Activated naive CD4-positive, alpha-beta T cell (primary cell): ENCODE measurements around the gene FILIP1L.
A peak's percentile ranks its signal among the peaks of the same experiment; 100 is the strongest.
"Not testable (repeated sequence)": the region's sequence is repeated elsewhere in the genome, so short reads cannot be mapped to it uniquely, and the experiment has no call there.

Experiments
- DNase-seq, 4 experiments: peaks; one replicate each; lab custom pipeline; 2025; lab: John Stamatoyannopoulos, UW

Gene FILIP1L

DNA sequence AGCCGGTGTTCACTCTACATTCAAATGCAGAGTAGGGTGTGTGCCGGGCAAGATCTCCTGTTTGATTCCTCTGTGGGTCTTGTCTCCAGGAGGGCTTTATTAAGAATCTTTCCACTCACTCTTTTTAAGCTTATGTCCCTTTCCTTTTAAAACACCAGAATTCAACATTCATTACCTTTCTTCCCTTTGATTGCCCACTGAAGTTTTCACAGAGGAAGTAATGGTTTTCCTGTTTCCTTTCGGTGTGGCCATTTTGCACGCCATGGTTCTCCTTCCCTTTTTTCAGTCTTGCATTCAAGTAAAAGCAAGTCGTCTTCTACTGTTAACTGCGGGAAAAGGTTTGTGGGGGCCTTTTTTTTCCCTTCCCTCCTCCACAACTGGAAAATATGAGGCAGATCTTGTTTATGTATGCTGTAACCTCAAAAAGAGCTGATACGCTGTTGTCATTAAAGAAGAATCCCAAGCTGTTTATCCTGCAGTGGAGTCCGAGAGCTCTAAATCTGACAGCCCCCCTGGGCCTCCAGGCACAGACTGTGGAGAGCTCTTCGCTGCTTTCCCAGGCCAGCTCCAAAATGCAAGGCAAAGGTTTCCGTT is 40.5 kb downstream of the FILIP1L start:
- no peak for DNase-seq

DNA sequence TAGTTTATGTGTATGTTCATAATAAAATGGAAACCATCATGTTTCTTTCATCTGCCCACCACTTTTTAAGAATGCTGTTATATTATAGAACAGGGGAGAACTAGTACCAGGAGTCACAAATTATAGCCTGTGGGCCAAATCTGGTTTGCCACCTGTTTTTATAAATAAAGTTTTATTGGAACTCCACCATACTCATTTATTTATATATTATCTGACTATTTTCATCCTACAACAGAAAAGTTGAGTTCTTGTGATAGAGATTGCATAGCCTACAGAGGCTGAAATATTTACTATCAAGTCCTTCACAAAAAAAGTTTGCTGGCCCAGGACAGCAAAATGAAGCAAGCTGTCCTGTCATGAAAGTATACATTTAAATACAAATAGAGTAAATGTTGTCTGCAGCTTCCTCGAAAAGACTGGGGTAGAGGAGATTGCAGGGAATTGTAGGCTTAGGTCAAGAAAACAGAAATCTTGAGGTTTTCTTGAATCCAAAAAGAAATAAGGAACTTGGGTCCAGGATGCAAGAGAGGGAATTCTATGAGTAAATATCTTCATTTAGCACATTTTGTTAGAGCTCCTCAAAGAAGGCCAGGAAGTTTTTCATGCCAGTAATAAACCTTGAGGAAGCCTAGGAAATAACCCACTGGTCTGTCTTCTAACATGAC is 41.1 kb downstream of the FILIP1L start:
- DNase-seq: no peak

DNA sequence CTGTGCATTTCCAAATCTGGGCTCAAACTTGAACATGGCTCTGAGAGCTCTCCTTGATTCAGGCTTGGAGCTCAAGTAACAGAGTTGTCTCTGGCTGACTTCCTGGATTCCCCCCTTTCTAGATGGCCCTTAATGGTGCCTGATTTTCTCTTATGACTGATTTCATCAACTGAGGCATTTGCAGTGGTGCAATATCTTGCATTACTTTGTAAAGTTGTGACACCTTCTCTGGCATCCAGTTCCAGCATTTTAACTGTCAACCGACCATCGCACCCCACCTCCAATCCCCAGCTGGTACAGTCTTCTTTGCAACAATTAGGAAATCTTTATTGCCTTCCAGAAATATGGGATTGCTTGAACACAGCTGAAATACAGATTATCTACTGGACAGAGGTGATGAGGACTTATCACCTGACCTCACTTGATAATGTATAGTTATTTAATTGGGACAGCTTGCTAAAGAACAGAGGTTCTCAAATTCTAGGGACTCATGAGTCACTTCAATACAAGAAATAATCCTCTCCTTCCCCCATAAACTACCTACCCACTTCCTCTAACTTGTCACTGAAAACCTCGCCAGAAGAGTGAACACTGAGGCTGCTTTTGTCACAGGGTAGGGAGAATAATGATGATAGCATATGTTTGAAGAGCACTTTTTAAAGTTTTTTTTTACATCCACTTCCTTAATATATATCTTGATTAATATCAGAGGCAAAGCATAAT is 41.8 kb downstream of the FILIP1L start:
- DNase-seq: no peak

DNA sequence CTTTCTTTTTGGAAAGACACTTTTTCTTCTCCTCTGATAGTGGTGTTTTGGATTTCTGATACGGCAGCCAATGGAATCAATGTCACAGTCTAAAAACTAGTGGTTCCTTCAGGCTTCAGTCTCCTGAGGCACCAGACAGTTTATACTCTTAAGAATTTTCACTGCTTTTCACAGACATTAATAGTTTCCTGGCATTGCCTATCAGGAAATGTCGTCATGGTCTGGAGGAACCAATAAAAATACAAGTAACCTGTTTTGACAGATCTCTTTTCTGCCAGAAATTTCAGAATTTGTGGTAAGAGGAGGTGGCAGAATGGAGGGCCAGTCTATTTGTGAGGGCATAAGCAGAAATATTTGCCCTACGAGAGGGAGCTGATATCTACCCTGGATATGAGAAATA is 44.8 kb downstream of the FILIP1L start:
- DNase-seq: no peak

DNA sequence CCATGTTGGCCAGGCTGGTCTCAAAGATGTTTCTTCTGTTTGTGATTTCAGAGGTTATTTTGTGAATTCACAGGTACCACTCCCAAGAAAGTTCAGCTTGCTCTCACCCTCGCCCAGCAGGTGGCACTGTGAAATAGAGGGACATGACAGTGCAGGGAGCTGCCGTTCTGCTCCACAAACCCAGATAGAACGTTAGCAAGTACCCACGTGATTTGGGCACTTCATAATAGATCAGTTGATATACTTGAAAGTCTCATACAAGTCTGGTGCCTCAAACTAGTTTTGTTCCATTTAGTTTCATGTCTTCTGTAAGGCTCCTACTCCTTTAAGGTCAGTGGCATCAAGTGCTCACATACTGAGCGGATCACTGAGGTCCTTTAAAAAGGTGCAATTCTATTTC is 45.5 kb downstream of the FILIP1L start:
- peak; percentile 26 to 61 (median 44) for DNase-seq

DNA sequence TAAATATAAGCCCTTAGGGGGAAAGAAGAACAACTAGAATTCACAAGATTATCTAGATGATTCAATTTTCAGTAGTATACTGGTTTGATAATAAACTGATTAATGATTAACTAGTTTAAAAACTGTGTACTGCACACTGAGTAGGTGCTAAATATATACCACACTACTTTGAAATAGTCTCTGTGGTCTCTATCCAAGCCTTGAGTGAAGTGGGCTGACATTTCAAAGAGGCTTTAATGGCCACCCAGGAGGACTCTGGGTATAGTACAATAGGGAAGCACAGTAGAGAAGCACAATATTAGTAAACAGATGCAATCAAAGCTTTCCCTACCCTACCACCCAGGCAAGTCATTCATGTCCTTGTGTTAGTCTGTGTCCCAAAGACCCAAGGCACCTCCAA is 46.7 kb downstream of the FILIP1L start:
- DNase-seq: no peak

DNA sequence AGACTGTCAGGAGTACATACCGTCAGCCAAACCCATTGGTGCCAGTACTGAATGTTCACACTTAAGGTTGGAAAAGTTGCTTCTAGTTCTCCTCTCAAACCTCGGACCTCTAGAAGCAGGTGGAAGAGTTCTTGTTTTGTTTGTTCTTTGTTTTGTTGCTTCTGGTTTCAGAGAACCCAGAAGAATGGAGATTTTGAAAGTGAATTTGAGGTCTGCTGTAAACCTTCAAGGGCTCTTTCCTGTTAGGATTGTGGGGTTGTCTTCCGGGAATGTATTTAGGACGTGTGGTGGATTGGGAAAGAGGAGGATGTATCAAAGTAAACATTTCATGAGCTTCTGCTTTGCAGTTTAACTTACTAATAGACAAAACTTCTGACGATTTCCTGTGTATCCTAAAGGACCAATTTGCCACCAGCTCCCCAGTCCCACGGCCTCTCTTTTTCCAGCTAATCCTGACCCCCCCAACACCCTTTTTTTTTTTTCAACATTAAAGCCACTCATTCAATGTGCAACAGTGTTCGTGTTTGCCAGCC is 50.3 kb downstream of the FILIP1L start:
- DNase-seq: no peak

DNA sequence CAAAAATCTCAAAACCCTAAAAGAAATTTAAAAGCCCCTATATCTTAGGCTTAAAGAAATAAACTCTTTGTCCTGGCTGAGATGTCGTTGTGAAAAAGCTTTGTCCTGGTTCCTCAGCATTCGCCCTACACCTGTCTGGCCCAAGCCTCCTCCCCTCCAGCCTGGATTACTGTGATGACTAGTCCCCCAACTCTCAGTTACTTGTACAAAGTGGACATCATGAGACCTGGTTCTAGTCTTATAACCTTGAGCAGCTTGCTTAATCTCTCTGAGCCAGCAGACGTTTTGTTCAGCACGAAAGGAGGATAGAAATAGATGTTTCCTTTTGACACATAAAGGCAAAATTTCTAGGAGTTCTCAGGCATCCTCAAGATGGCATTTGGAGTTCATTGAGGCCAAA is 51.6 kb downstream of the FILIP1L start:
- no peak for DNase-seq

DNA sequence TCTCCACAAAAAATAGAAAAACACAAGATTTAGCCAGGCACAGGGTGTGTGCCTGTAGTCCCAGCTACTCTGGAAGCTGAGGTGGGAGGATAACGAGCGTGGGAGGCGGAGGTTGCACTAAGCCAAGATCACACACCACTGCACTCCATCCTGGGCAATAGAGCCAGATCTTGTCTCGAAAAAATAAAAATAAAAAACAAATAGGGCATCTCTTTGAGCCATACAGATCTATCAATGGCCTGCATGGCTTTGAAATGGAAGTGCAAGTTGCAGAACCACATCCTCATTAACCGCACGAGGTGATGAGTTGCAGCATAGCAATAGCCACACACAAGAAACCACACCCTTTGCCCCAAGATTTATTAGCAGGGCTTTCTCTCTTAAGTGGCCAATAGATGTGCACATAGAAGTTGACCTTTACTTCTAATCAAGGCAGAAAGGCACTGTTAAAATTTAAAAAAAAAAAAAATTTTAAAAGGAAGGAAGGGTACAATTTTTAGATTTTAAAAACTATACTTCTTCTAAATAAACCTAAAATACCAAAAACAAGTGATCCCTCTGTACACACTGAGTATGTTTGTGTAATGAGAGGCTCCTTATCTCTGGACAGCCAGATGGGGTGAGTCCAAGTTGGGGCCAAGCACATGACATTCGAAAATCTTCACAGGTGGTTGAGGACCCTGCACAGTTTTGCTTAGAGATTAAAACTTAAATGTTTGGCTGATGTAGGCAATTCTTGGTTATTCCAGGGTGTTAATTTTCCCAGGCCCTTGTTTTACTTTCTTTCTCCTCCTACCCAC is 53.4 kb downstream of the FILIP1L start:
- no peak for DNase-seq

DNA sequence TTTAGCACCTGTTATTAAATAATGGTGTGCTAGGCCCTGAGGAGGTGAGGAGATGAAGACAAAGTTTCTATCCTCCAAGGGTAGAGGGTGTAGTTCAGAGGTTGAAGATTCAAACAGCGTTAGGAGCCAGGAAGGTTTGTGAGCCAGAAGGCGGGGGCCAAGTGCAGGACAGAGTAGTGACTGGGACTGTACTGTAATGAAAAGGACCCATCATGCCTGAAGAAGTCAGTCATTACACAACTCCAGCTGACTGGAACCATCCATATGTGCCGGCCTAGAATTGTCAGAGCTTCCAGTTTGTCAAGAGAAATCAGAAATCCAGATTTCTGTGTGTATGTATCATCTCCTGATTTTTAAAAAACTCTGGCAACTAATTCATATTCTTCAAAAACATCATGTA is 54.8 kb downstream of the FILIP1L start:
- no peak for DNase-seq

GRCh38 chr3:100057716-100058575 is 56.4 kb downstream of the FILIP1L start:
- no peak for DNase-seq

DNA sequence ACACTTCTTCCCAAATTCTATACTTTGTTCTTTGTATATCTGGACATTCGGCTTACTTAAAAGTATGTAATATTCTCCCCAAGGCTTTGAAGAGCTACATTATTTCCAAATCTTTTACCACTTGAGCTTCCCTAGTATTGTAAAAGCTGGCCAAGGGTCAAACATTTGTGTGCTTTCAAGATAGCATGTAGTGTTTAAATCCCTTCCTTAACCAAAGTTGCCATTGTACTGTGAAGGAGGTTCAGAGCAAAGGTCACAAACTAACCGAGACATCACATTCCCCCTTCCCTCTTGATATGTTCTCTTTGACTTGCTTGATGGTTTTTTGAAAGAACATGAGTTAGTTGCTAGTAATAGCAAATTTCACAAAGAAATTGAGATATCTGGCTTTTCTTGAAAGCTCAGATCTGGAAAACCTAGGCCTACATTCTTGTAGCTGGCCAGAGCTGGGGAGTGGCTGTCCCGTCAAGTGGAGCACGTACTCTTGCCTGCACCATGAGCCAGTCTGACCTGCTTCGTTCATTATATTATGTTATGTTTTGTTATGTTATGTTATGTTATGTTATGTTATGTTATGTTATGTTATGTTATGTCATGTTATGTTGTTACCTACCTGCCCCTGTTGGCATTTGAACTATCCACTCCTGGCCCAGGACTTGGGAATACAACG is 60.2 kb downstream of the FILIP1L start:
- no peak for DNase-seq

GRCh38 chr3:100051513-100051912 is 62.8 kb downstream of the FILIP1L start:
- not testable (repeated sequence) for DNase-seq

- DNase-seq: no peak
Measured at GRCh38 chr3:100048248-100048647, 66.1 kb downstream of the FILIP1L start.

DNA sequence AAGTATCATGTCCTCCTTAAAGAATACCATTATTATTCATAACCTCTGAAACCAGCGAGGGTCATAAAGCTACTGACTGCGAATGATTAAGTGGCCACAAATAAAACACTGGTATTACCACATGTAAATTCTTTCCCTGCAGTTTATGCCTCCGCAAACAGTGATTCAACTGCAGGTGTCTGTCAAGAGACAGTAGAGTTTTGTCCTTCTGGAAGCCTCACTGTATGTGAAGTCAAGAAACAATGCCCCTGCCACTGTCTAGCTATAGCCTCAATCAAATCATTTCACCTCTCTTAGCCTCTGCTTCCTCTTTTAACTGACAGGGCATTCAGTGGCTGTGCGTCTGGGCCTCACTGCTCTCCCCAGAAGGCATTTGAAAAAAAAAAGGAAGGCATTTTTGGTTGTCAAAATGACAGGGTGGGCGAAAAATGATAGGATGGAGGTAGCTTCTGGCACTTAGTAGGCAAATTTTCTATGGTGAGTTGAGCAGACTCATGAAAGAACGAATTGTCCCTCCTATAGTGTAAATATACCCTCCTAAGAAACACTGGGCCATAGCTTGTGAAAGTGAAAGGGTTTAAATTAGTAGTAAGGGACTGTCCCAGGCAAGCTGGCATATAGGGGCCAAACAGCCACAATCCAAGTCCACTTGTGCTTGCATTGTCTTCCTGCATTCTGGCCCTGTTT is 66.7 kb downstream of the FILIP1L start:
- no peak for DNase-seq

DNA sequence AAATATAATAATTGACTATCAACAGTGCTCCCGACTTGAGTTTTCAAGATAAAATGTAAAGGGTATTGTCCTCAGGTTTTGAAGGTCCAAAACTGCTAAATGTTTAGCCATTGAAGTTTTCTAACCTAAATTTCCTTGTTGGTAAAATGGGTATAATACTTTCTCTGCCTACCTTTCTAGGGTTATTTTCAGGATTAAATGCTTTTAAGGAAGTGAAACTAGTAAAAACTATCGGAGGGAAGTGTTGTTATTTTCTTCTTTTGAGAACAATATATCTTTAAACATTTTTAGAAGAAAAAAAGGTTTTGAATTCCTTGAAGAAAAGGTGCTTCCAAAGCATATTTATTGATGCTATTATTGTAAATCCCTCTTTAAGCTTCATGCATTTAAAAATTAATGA is 67.3 kb downstream of the FILIP1L start:
- DNase-seq: no peak

DNA sequence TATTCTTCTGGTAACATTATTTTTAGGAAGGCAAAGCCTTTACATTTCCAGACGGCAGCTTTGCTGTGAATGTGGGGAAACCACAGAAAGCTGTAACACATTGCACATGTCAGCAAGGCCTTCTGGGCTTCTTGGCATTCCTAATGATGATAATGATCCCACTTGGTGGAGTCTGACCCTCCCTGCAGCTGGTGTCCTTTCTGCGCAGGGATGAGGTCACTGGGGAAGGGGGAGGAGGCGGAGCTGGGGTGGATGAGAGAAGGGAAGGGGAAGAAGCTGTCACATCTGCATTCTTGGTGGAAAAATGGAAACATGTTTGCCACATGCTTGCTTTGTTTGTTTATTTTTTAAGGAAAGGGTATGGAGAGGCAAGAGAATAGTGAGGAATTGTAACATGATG is 68.6 kb downstream of the FILIP1L start:
- DNase-seq: no peak

DNA sequence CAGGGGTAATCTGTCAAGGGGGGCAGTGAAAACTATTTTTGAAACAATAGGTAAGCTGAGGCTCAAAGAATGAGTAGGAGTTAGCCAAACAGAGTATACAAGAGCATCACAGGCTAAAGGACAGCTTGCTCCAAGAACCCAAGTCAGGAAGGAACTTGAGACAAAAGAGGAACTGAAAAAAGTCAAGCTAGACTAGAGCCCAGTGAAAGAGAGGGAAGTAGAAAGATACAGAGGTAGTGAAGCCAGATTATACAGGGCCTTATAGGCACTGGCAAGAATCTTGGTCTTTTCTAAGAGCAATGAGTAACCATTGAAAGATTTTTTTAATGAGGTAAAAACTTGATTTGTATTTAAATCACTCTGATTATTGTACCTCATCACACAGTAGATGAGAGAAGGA is 69.9 kb downstream of the FILIP1L start:
- no peak for DNase-seq

DNA sequence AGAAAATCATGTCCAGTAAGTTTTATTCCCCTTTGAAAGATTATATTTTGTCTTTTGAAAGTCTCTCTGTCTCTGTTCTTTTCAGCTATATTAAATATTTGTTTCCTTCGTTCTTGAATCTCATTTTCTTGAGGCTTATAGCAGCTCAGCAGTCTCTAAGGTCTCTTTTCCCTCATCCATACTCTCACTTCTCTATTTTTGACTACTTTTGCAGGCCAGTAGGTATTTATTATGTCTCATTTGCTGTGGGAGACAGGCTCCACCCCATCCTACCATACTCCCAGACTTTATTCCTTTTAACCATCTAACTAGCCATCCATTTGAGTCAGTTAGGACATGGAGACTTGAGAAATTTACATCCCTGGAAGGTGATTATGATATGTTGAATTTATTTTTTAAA is 71.0 kb downstream of the FILIP1L start:
- DNase-seq: no peak
